HS-5 (cell line): Measurements from ENCODE around the gene HYOU1.
"Not testable (repeated sequence)": the region's sequence is repeated elsewhere in the genome, so short reads cannot be mapped to it uniquely, and the experiment has no call there.

ENCODE experiments used
- DNase-seq: peaks from one replicate; pipeline ENCODE4 v3.0.0-alpha.2; 2012; ENCODE audit warnings: low read depth

Gene HYOU1, protein sequence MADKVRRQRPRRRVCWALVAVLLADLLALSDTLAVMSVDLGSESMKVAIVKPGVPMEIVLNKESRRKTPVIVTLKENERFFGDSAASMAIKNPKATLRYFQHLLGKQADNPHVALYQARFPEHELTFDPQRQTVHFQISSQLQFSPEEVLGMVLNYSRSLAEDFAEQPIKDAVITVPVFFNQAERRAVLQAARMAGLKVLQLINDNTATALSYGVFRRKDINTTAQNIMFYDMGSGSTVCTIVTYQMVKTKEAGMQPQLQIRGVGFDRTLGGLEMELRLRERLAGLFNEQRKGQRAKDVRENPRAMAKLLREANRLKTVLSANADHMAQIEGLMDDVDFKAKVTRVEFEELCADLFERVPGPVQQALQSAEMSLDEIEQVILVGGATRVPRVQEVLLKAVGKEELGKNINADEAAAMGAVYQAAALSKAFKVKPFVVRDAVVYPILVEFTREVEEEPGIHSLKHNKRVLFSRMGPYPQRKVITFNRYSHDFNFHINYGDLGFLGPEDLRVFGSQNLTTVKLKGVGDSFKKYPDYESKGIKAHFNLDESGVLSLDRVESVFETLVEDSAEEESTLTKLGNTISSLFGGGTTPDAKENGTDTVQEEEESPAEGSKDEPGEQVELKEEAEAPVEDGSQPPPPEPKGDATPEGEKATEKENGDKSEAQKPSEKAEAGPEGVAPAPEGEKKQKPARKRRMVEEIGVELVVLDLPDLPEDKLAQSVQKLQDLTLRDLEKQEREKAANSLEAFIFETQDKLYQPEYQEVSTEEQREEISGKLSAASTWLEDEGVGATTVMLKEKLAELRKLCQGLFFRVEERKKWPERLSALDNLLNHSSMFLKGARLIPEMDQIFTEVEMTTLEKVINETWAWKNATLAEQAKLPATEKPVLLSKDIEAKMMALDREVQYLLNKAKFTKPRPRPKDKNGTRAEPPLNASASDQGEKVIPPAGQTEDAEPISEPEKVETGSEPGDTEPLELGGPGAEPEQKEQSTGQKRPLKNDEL

DNA sequence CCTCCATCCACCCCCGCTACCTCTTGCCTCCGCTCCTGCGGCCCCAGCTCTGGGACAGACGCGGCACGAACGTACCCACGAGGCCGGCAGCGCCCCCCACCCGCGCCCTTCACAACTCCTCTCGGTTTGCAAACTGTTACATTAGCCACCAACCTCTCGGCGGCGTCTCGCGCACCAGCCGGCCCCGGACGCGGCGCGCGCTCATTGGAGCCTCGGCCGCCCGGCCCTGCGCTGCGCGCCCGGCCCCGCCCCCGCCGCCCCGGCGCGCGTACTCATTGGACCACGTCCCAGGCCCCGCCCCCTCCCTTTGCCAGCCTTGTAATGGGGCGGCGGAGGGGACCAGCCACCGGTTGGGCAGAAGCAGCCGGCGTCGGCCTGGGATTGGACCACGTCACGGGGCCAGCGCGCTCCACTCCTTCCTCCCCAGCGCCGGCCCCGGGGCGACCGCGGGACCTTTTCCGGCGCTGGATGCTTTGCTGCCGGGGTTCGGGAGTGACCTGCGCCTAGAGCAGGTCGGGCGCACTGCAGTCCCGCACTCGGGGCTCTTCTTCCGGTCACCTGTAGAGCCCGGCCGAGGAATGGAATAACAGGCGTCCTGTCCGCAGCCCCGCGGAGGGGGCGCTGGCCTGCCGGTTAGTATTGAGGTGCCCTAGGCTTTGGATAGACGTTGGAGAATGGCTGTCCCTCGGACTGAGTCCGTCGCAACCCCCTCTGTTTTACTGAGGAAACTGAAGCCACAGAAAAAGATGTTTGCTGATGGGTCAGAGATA lies at the start of gene HYOU1:
Gene HYOU1, minus strand, starts transcription at position 206 of the 770 bp plus-strand sequence. CDS start 1,045 bp downstream, outside the sequence.
- peak; percentile 74 for DNase-seq

DNA sequence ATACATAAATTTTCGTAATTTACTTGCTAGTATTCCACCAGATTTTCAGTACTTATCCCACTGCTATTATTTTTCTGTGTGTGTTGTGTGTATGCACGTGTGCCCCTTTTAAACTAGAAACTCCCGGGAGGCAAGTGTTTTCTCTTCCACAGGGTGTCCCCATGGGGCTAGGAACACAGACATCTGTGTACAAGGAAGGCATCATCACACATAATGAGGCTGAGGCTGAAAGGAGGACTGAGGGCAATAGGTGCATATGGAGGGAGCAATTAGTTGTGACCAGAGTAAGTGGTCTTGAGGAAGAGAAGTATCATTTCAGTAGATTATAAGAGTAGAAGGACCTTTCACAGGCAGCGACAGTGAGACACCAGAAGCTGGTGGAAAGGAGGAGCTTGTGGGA lies 46.8 kb upstream of the HYOU1 start:
- no peak for DNase-seq

GRCh38 chr11:119103161-119103664 lies 46.2 kb upstream of the HYOU1 start:
- not testable (repeated sequence) for DNase-seq

DNA sequence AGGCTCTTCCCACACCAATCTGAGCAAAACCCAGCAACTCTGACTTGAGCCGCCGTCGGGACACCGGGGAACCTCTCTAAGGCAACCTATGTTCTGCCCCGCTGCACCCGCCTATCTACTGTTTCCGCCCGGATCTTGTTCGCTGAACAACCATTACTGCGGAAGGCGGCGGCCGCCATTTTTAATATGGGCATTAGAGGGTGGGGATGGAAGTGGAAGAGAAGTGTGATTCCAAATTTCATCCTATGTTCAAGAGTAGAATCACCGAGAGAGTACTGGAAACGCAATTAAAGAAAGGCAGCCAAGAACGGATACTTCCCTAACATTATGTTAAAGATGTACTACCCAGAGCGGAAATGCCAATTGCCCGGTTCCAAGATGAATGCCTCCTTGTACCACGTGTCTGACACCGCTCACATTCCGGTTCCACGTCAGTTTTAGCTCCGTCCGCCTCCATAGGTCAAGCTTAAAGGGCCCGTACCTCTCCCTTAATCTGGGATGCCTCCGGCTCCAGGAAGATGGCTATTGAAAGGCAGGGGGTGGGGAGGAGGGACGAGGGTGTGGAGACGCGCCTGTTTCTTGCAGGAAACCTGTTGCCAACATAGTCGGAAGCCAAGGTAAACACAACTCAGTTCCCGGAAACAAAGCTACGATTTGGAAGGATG lies 44.9 kb upstream of the HYOU1 start, which contains the start of gene DPAGT1:
Gene DPAGT1, minus strand, starts transcription at position 95 of the 665 bp plus-strand sequence. CDS start 198 bp downstream, outside the sequence.
- peak; percentile 94 for DNase-seq

- no peak for DNase-seq
These were observed 44.2 kb upstream of the HYOU1 start for GRCh38 chr11:119100994-119101758.

- DNase-seq: no peak
These were observed 43.4 kb upstream of the HYOU1 start for GRCh38 chr11:119100246-119100970.

DNA sequence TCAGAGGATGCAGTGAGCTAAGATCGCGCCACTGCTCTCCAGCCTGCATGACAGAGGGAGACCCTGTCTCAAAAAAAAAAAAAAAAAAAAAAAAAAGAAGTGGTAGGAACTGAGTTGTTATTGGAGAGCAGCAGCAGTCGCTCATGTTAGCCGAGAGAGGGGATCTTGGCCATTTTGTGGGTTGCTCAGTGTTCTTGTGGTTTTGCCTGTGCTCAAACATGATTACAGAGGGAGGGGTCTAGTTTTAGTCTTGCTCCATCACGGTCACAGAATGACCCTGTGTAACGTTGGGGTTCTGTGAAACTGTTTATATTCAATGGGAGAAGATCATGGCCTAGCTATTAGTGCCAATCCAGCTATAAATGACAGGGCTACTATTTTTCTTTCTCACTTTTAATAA lies 42.7 kb upstream of the HYOU1 start:
- no peak for DNase-seq

GRCh38 chr11:119095066-119095880 lies 38.3 kb upstream of the HYOU1 start:
- DNase-seq: peak; percentile 94

DNA sequence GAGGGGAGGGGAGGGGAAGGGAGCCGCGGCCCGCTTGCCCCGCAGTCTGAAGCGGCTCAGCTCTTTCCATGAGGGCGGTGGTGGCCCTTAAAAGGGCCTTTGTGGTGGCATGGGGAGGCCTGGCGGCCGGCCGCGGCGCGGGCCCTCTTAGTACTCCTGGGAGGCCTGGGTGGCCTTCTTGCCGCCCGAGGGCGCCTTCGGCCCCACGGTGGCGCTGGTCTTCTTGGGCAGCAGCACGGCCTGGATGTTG lies 37.7 kb upstream of the HYOU1 start:
- no peak for DNase-seq

- no peak for DNase-seq
These were observed 37.2 kb upstream of the HYOU1 start for GRCh38 chr11:119093942-119094815.

DNA sequence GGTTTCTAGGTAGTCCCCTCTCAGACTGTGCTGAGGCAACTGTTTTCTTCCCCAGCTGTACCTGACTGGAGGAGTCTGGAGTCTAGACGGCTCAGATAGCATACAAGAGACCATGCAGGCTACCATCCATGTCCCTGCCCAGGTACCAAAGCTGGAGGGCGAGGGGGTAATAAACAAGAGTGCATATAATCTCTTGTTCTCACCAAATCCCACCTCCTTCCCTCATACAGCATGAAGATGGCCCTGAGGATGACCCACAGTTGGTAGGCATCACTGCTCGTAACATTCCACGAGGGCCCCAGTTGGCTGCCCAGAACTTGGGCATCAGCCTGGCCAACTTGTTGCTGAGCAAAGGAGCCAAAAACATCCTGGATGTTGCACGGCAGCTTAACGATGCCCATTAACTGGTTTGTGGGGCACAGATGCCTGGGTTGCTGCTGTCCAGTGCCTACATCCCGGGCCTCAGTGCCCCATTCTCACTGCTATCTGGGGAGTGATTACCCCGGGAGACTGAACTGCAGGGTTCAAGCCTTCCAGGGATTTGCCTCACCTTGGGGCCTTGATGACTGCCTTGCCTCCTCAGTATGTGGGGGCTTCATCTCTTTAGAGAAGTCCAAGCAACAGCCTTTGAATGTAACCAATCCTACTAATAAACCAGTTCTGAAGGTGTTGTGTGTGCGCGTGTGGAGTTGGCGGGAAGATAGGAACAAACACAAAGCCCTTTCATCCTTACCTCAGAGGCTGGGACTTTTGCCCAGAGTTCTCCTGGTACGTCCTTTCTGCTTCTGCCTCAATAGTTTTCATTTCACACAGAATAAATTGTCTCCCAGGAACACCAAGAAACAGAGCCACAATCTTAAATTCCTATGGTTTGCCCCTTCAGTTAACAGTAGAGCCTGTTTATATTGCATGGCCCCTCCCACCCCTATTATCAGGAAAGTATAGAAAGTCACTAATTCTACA lies 36.2 kb upstream of the HYOU1 start:
- DNase-seq: no peak

- no peak for DNase-seq
These were observed 35.2 kb upstream of the HYOU1 start for GRCh38 chr11:119091966-119092879.

DNA sequence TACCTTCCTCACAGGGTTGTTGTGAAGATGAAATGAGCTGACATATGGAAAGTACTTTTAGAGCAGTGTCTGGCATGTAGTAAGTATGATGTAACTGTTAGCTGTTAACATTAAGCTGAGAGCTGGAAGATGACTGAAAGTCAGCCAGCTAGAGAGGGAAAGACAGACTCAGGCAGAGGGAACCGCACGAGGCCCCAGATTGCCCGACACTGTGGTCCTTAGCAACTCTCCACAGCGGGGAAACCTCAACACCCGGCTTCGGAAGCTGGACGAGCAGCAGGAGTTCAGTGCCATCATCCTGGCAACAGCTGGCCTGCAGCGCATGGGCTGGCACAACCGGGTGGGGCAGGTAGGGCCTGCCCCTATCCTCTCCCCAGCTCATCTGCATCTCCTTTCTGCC lies 34.2 kb upstream of the HYOU1 start:
- no peak for DNase-seq

DNA sequence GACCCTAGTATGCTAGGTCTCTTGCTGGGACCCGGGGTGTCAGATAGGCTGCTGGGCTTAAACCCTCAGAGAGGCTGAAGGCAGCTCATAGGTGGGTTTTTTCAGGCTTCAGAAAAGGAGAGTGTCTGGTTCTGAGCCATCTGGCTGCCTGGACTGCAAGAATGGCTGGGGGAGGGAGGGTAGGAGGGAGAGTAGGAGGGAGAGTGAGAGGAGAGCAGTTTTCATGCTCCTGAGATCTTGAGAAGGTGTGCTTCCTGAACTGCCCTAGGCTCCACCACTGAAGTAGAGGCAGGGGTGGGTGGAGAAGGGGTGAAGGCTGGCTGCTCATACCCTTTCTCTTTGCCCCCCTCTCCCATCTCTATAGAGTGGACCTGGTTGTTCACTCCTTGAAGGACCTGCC lies 32.3 kb upstream of the HYOU1 start:
- no peak for DNase-seq

GRCh38 chr11:119088406-119088805 lies 31.4 kb upstream of the HYOU1 start:
- DNase-seq: no peak

DNA sequence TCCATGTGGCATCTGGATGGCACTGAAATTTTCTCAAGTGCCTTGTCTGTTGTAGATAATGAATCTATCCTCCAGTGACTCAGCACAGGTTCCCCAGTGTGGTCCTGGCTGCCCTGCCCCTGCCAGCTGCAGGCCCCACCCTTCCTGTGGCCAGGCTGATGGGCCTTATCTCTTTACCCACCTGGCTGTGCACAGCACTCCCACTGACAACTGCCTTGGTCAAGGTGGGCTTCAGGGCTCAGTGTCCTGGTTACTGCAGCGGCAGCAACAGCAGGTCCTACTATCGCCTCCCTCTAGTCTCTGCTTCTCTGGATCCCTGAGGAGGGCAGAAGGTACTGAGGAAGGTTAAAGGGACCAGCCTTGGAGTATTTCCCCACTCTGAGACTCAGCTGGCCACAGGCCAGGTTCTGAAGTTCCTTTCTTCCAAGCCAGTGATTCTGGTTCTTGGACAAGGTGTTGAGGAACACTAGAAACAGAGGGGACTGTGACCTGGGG lies 30.8 kb upstream of the HYOU1 start:
- no peak for DNase-seq
